SK-N-SH treated with all-trans-retinoic acid at 6 μM for 48 hours (cell line): ENCODE data around the gene AKAP8L.

Source experiments
- ATAC-seq: fragments of 200-7000 bp; cut with Tn5 transposase; 3 replicates; pipeline ENCODE4 v1.9.1; 2020; ENCODE audit warnings: mild to moderate bottlenecking, moderate library complexity
- ARNTL ChIP-seq: fragments of 450-650 bp; formaldehyde crosslinking; IDR thresholded peaks from 2 replicates; pipeline ENCODE4 v1.5.0; 2020; ENCODE audit warnings: low read depth, mild to moderate bottlenecking, moderate library complexity, borderline replicate concordance
- BACH2 ChIP-seq: fragments of 250-450 bp; sonication (Bioruptor Pico); IDR thresholded peaks from 2 replicates; pipeline ENCODE4 v1.9.0; 2021; ENCODE audit warnings: mild to moderate bottlenecking, borderline replicate concordance
- CSDC2 ChIP-seq: fragments of 250-450 bp; sonication (Bioruptor Pico); IDR thresholded peaks from 2 replicates; pipeline ENCODE4 v1.5.0; 2020; ENCODE audit warnings: mild to moderate bottlenecking, moderate library complexity
- ESRRG ChIP-seq: fragments of 250-450 bp; sonication (Bioruptor Pico); IDR thresholded peaks from 2 replicates; pipeline ENCODE4 v1.6.1; 2021; ENCODE audit warnings: mild to moderate bottlenecking
- GLIS3 ChIP-seq: fragments of 250-450 bp; sonication (Bioruptor Pico); IDR thresholded peaks from 2 replicates; pipeline ENCODE4 v1.5.0; 2020; ENCODE audit warnings: mild to moderate bottlenecking, moderate library complexity
- ISL1 ChIP-seq: fragments of 250-450 bp; sonication (Bioruptor Pico); IDR thresholded peaks from 2 replicates; pipeline ENCODE4 v2.1.2; 2022; ENCODE audit warnings: mild to moderate bottlenecking, moderate library complexity
- OSR1 ChIP-seq: fragments of 250-450 bp; sonication (Bioruptor Pico); IDR thresholded peaks from 2 replicates; pipeline ENCODE4 v1.8.0; 2022; ENCODE audit warnings: moderate library complexity, mild to moderate bottlenecking, inconsistent platforms
- PPARA ChIP-seq: fragments of 250-450 bp; sonication (Bioruptor Pico); IDR thresholded peaks from 2 replicates; pipeline ENCODE4 v1.5.0; 2020; ENCODE audit warnings: mild to moderate bottlenecking, borderline replicate concordance
- RARB ChIP-seq: fragments of 250-450 bp; sonication (Bioruptor Pico); IDR thresholded peaks from 2 replicates; pipeline ENCODE4 v1.8.0; 2021; ENCODE audit warnings: mild to moderate bottlenecking, moderate library complexity
- SNAI2 ChIP-seq: fragments of 250-450 bp; sonication (Bioruptor Pico); IDR thresholded peaks from 2 replicates; pipeline ENCODE4 v1.5.0; 2020; ENCODE audit warnings: mild to moderate bottlenecking, moderate library complexity
- TCF4 ChIP-seq: fragments of 250-450 bp; sonication (Bioruptor Pico); IDR thresholded peaks from 2 replicates; pipeline ENCODE4 v1.8.0; 2021; ENCODE audit warnings: mild to moderate bottlenecking, moderate library complexity, borderline replicate concordance
- TOX ChIP-seq: fragments of 250-450 bp; sonication (Bioruptor Pico); IDR thresholded peaks from 2 replicates; pipeline ENCODE4 v1.8.0; 2021; ENCODE audit warnings: mild to moderate bottlenecking, moderate library complexity, borderline replicate concordance
- ZC3H10 ChIP-seq: fragments of 250-450 bp; sonication (Bioruptor Pico); IDR thresholded peaks from 2 replicates; pipeline ENCODE4 v1.5.1; 2021; ENCODE audit warnings: mild to moderate bottlenecking, moderate library complexity
- ZFP3 ChIP-seq: fragments of 250-450 bp; sonication (Bioruptor Pico); IDR thresholded peaks from 2 replicates; pipeline ENCODE4 v1.5.0; 2020; ENCODE audit warnings: mild to moderate bottlenecking, moderate library complexity
- ZFP30 ChIP-seq: fragments of 450-650 bp; formaldehyde crosslinking; IDR thresholded peaks from 2 replicates; pipeline ENCODE4 v1.5.0; 2022; ENCODE audit warnings: mild to moderate bottlenecking, moderate library complexity
- ZNF565 ChIP-seq: fragments of 450-650 bp; formaldehyde crosslinking; conservative IDR thresholded peaks from 2 replicates; pipeline ENCODE4 v1.5.0; 2020; ENCODE audit warnings: low read depth, mild to moderate bottlenecking, moderate library complexity
- ZNF70 ChIP-seq: fragments of 450-650 bp; formaldehyde crosslinking; IDR thresholded peaks from 2 replicates; pipeline ENCODE4 v1.5.0; 2020; ENCODE audit warnings: mild to moderate bottlenecking, moderate library complexity
- ZNF8 ChIP-seq: fragments of 450-650 bp; formaldehyde crosslinking; IDR thresholded peaks from 2 replicates; pipeline ENCODE4 v1.5.0; 2020; ENCODE audit warnings: mild to moderate bottlenecking, moderate library complexity
- TF ChIP-seq, protein P1 (sequence below): fragments of 250-450 bp; sonication (Bioruptor Pico); IDR thresholded peaks from 2 replicates; pipeline ENCODE4 v1.5.1; 2020; ENCODE audit warnings: low read depth, mild to moderate bottlenecking, moderate library complexity
- TF ChIP-seq, protein P2 (sequence below): fragments of 250-450 bp; sonication (Bioruptor Pico); IDR thresholded peaks from 2 replicates; pipeline ENCODE4 v1.8.0; 2020; ENCODE audit warnings: mild to moderate bottlenecking, moderate library complexity, borderline replicate concordance
- TF ChIP-seq, protein P3 (sequence below): fragments of 250-450 bp; sonication (Bioruptor Pico); IDR thresholded peaks from 2 replicates; pipeline ENCODE4 v1.5.0; 2020; ENCODE audit warnings: mild to moderate bottlenecking, moderate library complexity
- TF ChIP-seq, protein P4 (sequence below): fragments of 250-450 bp; sonication (Bioruptor Pico); IDR thresholded peaks from 2 replicates; pipeline ENCODE4 v1.8.0; 2021; ENCODE audit warnings: low read depth, mild to moderate bottlenecking, moderate library complexity, borderline replicate concordance
- TF ChIP-seq, protein P5 (sequence below): fragments of 250-450 bp; sonication (Bioruptor Pico); IDR thresholded peaks from 2 replicates; pipeline ENCODE4 v1.5.1; 2021; ENCODE audit warnings: mild to moderate bottlenecking, moderate library complexity

The AKAP8L gene

DNA sequence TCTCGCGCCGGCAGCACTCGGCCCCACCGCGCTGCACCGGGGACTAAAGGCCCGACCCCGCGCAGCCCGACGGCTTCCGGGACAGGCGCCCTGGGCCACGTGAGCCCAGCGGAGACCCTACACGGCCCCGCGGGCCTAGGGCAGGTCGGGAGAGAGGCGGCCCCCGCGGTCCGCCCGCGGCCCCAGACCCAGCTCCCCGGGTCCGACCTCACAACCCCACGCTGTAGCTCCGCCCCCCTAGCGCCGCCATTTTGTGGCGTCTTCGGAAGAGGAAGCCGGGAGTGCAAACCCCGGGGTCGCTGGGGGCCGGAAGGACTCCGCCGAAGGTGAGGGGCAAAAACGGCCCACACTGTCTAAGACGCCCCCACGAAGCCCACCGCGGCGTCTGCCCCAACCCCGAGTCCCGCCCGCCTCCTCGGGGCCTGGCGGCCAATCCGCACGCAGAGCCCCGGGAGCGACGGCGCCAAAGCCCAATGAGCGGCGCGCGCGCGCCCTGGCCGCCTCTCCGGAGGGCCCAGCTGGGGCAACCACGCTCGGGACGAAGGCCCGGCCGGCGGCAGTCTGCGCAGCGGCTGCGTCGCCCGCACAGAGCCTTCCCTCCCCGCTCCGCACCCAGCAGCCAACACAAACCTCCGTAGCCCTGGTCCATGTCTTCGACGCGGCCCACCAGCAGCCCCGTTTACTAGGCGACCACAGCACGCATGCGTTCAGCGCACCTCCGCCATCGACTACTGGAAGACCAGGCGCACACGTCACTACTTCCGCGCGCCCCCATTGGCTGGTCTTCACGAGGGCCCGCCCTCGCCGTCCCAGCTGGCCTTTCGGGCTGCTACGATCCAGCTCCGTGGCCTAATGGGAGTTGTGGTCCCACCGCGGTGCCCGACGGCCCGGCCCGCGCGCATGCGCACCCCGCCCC, 39.4 kb downstream of the AKAP8L start, which contains the start of gene AKAP8:
Gene AKAP8 (minus strand): TSS at position 705 of the 916 bp plus-strand sequence. CDS start 56 bp downstream, at position 649.
- peak; percentile 89 for ATAC-seq
- TF ChIP-seq, protein P1, sequence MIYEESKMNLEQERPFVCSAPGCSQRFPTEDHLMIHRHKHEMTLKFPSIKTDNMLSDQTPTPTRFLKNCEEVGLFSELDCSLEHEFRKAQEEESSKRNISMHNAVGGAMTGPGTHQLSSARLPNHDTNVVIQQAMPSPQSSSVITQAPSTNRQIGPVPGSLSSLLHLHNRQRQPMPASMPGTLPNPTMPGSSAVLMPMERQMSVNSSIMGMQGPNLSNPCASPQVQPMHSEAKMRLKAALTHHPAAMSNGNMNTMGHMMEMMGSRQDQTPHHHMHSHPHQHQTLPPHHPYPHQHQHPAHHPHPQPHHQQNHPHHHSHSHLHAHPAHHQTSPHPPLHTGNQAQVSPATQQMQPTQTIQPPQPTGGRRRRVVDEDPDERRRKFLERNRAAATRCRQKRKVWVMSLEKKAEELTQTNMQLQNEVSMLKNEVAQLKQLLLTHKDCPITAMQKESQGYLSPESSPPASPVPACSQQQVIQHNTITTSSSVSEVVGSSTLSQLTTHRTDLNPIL (CRISPR knock-in tag): no peak
- TF ChIP-seq ARNTL: no peak
- no peak for TF ChIP-seq BACH2
- TF ChIP-seq, protein P2, sequence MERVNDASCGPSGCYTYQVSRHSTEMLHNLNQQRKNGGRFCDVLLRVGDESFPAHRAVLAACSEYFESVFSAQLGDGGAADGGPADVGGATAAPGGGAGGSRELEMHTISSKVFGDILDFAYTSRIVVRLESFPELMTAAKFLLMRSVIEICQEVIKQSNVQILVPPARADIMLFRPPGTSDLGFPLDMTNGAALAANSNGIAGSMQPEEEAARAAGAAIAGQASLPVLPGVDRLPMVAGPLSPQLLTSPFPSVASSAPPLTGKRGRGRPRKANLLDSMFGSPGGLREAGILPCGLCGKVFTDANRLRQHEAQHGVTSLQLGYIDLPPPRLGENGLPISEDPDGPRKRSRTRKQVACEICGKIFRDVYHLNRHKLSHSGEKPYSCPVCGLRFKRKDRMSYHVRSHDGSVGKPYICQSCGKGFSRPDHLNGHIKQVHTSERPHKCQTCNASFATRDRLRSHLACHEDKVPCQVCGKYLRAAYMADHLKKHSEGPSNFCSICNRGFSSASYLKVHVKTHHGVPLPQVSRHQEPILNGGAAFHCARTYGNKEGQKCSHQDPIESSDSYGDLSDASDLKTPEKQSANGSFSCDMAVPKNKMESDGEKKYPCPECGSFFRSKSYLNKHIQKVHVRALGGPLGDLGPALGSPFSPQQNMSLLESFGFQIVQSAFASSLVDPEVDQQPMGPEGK (CRISPR knock-in tag): no peak
- no peak for TF ChIP-seq CSDC2
- no peak; the same call in 1 of the 2 replicates for TF ChIP-seq ZFP30 (CRISPR knock-in tag)
- TF ChIP-seq ZNF70 (CRISPR knock-in tag): no peak
- TF ChIP-seq ZFP3 (CRISPR knock-in tag): 0 out of 2 replicates have a peak, but pooled peaks have one; percentile 13
- TF ChIP-seq, protein P3, sequence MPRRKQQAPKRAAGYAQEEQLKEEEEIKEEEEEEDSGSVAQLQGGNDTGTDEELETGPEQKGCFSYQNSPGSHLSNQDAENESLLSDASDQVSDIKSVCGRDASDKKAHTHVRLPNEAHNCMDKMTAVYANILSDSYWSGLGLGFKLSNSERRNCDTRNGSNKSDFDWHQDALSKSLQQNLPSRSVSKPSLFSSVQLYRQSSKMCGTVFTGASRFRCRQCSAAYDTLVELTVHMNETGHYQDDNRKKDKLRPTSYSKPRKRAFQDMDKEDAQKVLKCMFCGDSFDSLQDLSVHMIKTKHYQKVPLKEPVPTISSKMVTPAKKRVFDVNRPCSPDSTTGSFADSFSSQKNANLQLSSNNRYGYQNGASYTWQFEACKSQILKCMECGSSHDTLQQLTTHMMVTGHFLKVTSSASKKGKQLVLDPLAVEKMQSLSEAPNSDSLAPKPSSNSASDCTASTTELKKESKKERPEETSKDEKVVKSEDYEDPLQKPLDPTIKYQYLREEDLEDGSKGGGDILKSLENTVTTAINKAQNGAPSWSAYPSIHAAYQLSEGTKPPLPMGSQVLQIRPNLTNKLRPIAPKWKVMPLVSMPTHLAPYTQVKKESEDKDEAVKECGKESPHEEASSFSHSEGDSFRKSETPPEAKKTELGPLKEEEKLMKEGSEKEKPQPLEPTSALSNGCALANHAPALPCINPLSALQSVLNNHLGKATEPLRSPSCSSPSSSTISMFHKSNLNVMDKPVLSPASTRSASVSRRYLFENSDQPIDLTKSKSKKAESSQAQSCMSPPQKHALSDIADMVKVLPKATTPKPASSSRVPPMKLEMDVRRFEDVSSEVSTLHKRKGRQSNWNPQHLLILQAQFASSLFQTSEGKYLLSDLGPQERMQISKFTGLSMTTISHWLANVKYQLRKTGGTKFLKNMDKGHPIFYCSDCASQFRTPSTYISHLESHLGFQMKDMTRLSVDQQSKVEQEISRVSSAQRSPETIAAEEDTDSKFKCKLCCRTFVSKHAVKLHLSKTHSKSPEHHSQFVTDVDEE (CRISPR knock-in tag): no peak
- TF ChIP-seq, protein P4, sequence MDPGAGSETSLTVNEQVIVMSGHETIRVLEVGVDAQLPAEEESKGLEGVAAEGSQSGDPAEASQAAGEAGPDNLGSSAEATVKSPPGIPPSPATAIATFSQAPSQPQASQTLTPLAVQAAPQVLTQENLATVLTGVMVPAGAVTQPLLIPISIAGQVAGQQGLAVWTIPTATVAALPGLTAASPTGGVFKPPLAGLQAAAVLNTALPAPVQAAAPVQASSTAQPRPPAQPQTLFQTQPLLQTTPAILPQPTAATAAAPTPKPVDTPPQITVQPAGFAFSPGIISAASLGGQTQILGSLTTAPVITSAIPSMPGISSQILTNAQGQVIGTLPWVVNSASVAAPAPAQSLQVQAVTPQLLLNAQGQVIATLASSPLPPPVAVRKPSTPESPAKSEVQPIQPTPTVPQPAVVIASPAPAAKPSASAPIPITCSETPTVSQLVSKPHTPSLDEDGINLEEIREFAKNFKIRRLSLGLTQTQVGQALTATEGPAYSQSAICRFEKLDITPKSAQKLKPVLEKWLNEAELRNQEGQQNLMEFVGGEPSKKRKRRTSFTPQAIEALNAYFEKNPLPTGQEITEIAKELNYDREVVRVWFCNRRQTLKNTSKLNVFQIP (CRISPR knock-in tag): no peak
- TF ChIP-seq ZNF8 (CRISPR knock-in tag): no peak
- 0 out of 2 replicates have a peak, but pooled peaks have one; percentile 24 for TF ChIP-seq SNAI2 (CRISPR knock-in tag)
- no peak for TF ChIP-seq ISL1
- no peak for TF ChIP-seq OSR1 (CRISPR knock-in tag)
- TF ChIP-seq GLIS3 (CRISPR knock-in tag): peak; percentile 95; the same call in 1 of the 2 replicates
- TF ChIP-seq ESRRG (CRISPR knock-in tag): peak; percentile 85
- TF ChIP-seq TOX (CRISPR knock-in tag): no peak
- peak; percentile 85 for TF ChIP-seq ZC3H10 (CRISPR knock-in tag)
- TF ChIP-seq, protein P5, sequence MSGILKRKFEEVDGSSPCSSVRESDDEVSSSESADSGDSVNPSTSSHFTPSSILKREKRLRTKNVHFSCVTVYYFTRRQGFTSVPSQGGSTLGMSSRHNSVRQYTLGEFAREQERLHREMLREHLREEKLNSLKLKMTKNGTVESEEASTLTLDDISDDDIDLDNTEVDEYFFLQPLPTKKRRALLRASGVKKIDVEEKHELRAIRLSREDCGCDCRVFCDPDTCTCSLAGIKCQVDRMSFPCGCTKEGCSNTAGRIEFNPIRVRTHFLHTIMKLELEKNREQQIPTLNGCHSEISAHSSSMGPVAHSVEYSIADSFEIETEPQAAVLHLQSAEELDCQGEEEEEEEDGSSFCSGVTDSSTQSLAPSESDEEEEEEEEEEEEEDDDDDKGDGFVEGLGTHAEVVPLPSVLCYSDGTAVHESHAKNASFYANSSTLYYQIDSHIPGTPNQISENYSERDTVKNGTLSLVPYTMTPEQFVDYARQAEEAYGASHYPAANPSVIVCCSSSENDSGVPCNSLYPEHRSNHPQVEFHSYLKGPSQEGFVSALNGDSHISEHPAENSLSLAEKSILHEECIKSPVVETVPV (CRISPR knock-in tag): peak; percentile 43; the same call in 1 of the 2 replicates
- no peak for TF ChIP-seq RARB (CRISPR knock-in tag)
- no peak for TF ChIP-seq PPARA
- TF ChIP-seq TCF4 (CRISPR knock-in tag): no peak
- no peak for TF ChIP-seq ZNF565 (CRISPR knock-in tag)
- TF ChIP-seq, all 23 proteins: peak for 6

DNA sequence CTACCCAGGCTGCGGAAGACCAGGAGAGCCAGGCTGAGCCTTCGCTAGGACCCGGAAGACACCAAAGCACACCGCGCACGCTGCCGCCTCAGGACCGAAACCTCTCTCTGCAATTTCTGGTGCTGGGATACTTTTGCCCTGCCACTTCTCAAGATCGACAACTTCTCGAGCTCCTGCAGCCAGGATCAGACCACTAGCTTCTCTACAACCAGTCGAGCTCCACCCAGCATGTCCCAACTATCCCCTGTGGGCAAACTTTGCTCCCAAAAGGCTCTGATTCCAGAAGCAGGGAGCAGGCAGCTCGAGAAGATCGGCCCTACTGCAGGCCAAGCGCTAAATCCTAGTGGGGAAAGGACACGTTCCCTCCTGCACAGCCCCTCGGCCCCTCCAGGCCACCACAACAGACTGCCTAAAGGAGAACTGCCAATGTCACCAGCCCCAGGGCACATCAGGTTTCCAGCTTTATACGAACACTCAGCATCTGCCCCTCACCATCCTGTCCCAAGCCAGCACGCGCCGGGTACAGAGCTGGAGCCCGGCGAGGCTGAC, 40.2 kb downstream of the AKAP8L start:
- TF ChIP-seq PPARA (no peak), ARNTL (no peak)
- peak; percentile 39 for ATAC-seq
